Measurements from ENCODE around the gene TSTD1.

DNA sequence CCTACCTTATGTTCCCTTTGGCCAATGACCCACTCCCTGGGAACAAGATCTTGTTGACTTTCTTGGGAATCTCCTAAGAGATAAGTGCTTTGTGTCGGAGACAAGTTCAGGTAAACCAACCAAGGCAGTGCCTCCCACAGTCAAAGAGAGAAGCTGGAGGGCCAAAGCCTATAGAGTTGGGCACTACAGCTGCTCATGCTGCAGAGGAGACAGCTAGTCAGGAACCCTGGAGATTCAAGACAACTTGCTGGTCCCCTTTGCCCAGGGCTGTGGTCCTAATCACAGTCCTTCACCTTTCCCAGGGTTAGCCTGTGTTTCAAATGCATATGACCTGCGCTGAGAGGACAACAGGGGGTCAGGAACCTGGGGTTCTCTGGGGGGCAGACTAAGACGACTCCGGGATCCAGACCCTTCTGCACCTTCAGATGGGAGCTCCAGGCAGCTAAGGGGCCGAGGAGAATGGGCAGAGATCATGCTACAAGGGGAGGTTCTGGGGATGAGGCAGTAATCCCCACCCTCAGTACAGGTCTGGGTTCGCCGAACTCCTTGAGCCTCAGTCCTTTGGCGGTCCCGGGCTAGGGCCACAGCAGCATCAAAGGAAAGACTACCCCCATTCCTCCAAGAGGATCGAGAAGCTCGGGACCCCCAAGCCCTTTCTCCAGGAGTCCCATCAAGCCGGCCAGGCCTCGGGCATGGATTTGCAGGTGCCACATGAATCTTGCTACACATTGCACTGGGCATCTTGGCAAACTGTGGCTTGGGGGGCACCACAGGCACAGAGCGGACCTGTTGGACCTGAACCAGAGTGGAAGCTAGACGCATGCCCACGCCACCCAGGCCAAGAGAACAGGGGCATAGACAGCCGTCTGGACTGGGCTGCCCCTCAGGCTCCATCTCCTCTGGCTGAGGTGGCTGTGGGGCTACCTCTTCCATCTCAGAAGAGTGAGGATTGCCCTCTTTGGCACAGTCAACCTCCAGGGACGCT, 9.0 kb upstream of the TSTD1 start:
- TF ChIP-seq, protein P1, sequence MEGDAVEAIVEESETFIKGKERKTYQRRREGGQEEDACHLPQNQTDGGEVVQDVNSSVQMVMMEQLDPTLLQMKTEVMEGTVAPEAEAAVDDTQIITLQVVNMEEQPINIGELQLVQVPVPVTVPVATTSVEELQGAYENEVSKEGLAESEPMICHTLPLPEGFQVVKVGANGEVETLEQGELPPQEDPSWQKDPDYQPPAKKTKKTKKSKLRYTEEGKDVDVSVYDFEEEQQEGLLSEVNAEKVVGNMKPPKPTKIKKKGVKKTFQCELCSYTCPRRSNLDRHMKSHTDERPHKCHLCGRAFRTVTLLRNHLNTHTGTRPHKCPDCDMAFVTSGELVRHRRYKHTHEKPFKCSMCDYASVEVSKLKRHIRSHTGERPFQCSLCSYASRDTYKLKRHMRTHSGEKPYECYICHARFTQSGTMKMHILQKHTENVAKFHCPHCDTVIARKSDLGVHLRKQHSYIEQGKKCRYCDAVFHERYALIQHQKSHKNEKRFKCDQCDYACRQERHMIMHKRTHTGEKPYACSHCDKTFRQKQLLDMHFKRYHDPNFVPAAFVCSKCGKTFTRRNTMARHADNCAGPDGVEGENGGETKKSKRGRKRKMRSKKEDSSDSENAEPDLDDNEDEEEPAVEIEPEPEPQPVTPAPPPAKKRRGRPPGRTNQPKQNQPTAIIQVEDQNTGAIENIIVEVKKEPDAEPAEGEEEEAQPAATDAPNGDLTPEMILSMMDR (IDR thresholded peaks at IDR 0.05): no peak
- TF ChIP-seq EP300 (IDR thresholded peaks at IDR 0.05) (no peak), POLR2A (IDR thresholded peaks at IDR 0.05) (no peak), POLR2AphosphoS5 (IDR thresholded peaks at IDR 0.05) (no peak)

All from suprapubic skin (tissue), 4 donors.